Osteocyte (in vitro differentiated cells): ENCODE measurements around the gene SZRD1. TPM values are rescaled to one million over a fixed set of nuclear protein-coding genes. Genes with fewer than 3 reads are reported as not detected.
A peak's percentile ranks its signal among the peaks of the same experiment; 100 is the strongest.

Source experiments
- DNase-seq: peaks from one replicate; pipeline ENCODE4 v3.0.0; 2021; ENCODE audit warnings: mixed read lengths; ENCODE audit not compliant: unreplicated experiment; ENCODE audit errors: extremely low spot score
- H3K27ac Mint-ChIP-seq: one replicate; pipeline ENCODE4 v1.8.0; 2021; ENCODE audit warnings: mild to moderate bottlenecking, mixed read lengths; ENCODE audit not compliant: unreplicated experiment
- H3K27me3 Mint-ChIP-seq: one replicate; pipeline ENCODE4 v1.8.0; 2021; ENCODE audit warnings: mixed read lengths; ENCODE audit not compliant: unreplicated experiment
- H3K36me3 Mint-ChIP-seq: one replicate; pipeline ENCODE4 v1.8.0; 2021; ENCODE audit warnings: mixed read lengths; ENCODE audit not compliant: unreplicated experiment
- H3K4me1 Mint-ChIP-seq: one replicate; pipeline ENCODE4 v1.8.0; 2021; ENCODE audit warnings: mixed read lengths; ENCODE audit not compliant: unreplicated experiment
- H3K4me3 Mint-ChIP-seq: one replicate; pipeline ENCODE4 v1.8.0; 2021; ENCODE audit warnings: mild to moderate bottlenecking, moderate library complexity, mixed read lengths; ENCODE audit not compliant: unreplicated experiment
- H3K9me3 Mint-ChIP-seq: one replicate; pipeline ENCODE4 v1.8.0; 2021; ENCODE audit warnings: mixed read lengths; ENCODE audit not compliant: unreplicated experiment
- CTCF ChIP-seq: fragments of 200-600 bp; sonication (generic); IDR thresholded peaks from 2 replicates; pipeline ENCODE4 v1.5.0; 2021; ENCODE audit warnings: antibody characterized with exemption, mild to moderate bottlenecking, moderate library complexity
- total RNA-seq: library from RNA; stranded (reverse); gene quantifications from 2 replicates; pipeline ENCODE4 v1.2.1, GENCODE V29; 2021

Gene SZRD1
- total RNA-seq, 1 donor from 2014 or later, result 141 TPM

GRCh38 chr1:16367968-16368890 is 1.2 kb downstream of the SZRD1 start:
- H3K4me3 Mint-ChIP-seq, result peak overlapping the region; percentile 92
- no peaks in the 10 kb centered on the region for H3K27me3 Mint-ChIP-seq
- no peaks in the 10 kb centered on the region for H3K36me3 Mint-ChIP-seq
- DNase-seq, result no peak
- H3K4me1 Mint-ChIP-seq, result peaks cover 48% of the 10 kb centered on the region
- no peaks in the 10 kb centered on the region for H3K9me3 Mint-ChIP-seq
- H3K27ac Mint-ChIP-seq, result peak overlapping the region; percentile 98
- no peak for TF ChIP-seq CTCF

- Mint-ChIP-seq H3K4me1 (peaks cover 60% of the 10 kb centered on the region), H3K4me3 (no peak overlapping the region), H3K27ac (no peak overlapping the region), H3K9me3 (no peaks in the 10 kb centered on the region), H3K36me3 (no peaks in the 10 kb centered on the region), H3K27me3 (no peaks in the 10 kb centered on the region)
- DNase-seq, result no peak
- TF ChIP-seq CTCF, result no peak
Observed at GRCh38 chr1:16369821-16370220, 2.8 kb downstream of the SZRD1 start.

- H3K4me3 Mint-ChIP-seq, result peak overlapping the region; percentile 44
Observed at GRCh38 chr1:16371725-16372124, 4.7 kb downstream of the SZRD1 start.

GRCh38 chr1:16372535-16373285 is 5.7 kb downstream of the SZRD1 start:
- no peak overlapping the region for H3K4me3 Mint-ChIP-seq
- H3K36me3 Mint-ChIP-seq, result no peaks in the 10 kb centered on the region
- peaks cover 86% of the 10 kb centered on the region for H3K4me1 Mint-ChIP-seq
- DNase-seq, result no peak
- H3K27me3 Mint-ChIP-seq, result no peaks in the 10 kb centered on the region
- no peak for TF ChIP-seq CTCF
- no peaks in the 10 kb centered on the region for H3K9me3 Mint-ChIP-seq
- peak overlapping the region; percentile 80 for H3K27ac Mint-ChIP-seq

More at GRCh38 chr1:16371725-16372124, 4.7 kb downstream of the SZRD1 start:
- DNase-seq, result no peak
- TF ChIP-seq CTCF, result no peak
- Mint-ChIP-seq H3K4me1 (peaks cover 78% of the 10 kb centered on the region), H3K27me3 (no peaks in the 10 kb centered on the region), H3K27ac (peak overlapping the region; percentile 80), H3K36me3 (no peaks in the 10 kb centered on the region), H3K9me3 (no peaks in the 10 kb centered on the region)

GRCh38 chr1:16374266-16374665 is 7.2 kb downstream of the SZRD1 start:
- H3K9me3 Mint-ChIP-seq, result no peaks in the 10 kb centered on the region
- H3K27ac Mint-ChIP-seq, result peak overlapping the region; percentile 95
- no peaks in the 10 kb centered on the region for H3K27me3 Mint-ChIP-seq
- peaks cover 81% of the 10 kb centered on the region for H3K4me1 Mint-ChIP-seq
- no peaks in the 10 kb centered on the region for H3K36me3 Mint-ChIP-seq
- peak overlapping the region; percentile 35 for H3K4me3 Mint-ChIP-seq
- no peak for TF ChIP-seq CTCF
- DNase-seq, result no peak
